ENCODE data around the gene COTL1.

- TF ChIP-seq E2F5 (CRISPR knock-in tag; IDR thresholded peaks at IDR 0.05) (no peak), ATF1 (CRISPR knock-in tag; IDR thresholded peaks at IDR 0.05) (no peak), CTCF (IDR thresholded peaks at IDR 0.05) (no peak)
Observed at GRCh38 chr16:84584678-84585077, 33.2 kb downstream of the COTL1 start.

Measured in WTC11 (cell line).